ENCODE measurements around the gene TNK1.
"Not testable (repeated sequence)": the region's sequence is repeated elsewhere in the genome, so short reads cannot be mapped to it uniquely, and the experiment has no call there.

The TNK1 gene

GRCh38 chr17:7380855-7381683, at the start of gene TNK1:
Gene TNK1, plus strand, starts transcription at chr17:7381089. Its CDS starts 1,838 bp downstream, at chr17:7382927.
- DNase-seq: peak; percentile 20

GRCh38 chr17:7332111-7332510, 48.8 kb upstream of the TNK1 start:
- no peak for DNase-seq

GRCh38 chr17:7332600-7333069, 48.3 kb upstream of the TNK1 start:
- not testable (repeated sequence) for DNase-seq

- no peak for DNase-seq
Measured at GRCh38 chr17:7334938-7335538, 45.9 kb upstream of the TNK1 start.

GRCh38 chr17:7335765-7336164, 45.1 kb upstream of the TNK1 start:
- DNase-seq: not testable (repeated sequence)

GRCh38 chr17:7336240-7337175, 44.4 kb upstream of the TNK1 start, which contains the start of gene ACAP1:
Gene ACAP1, plus strand, starts transcription at chr17:7336529. Its CDS starts 206 bp downstream, at chr17:7336735.
- DNase-seq: no peak

GRCh38 chr17:7337600-7337999, 43.3 kb upstream of the TNK1 start:
- not testable (repeated sequence) for DNase-seq

- DNase-seq: no peak
Measured at GRCh38 chr17:7340179-7340578, 40.7 kb upstream of the TNK1 start.

GRCh38 chr17:7341842-7342241, 39.0 kb upstream of the TNK1 start:
- DNase-seq: no peak

GRCh38 chr17:7343250-7343649, 37.6 kb upstream of the TNK1 start:
- DNase-seq: no peak

- no peak for DNase-seq
Measured at GRCh38 chr17:7346761-7347614, 33.9 kb upstream of the TNK1 start.

GRCh38 chr17:7347630-7348477, 33.0 kb upstream of the TNK1 start:
- no peak for DNase-seq

- no peak for DNase-seq
Measured at GRCh38 chr17:7348478-7349242, 32.2 kb upstream of the TNK1 start.

- peak; percentile 40 for DNase-seq
Measured at GRCh38 chr17:7351665-7352502, 29.0 kb upstream of the TNK1 start, which contains the start of gene KCTD11. Gene KCTD11, plus strand, starts transcription at chr17:7352162.

GRCh38 chr17:7352503-7352889, 28.4 kb upstream of the TNK1 start:
- DNase-seq: no peak

GRCh38 chr17:7352910-7353635, 27.8 kb upstream of the TNK1 start:
- no peak for DNase-seq

- peak; percentile 52 for DNase-seq
Measured at GRCh38 chr17:7354262-7354843, 26.5 kb upstream of the TNK1 start.

GRCh38 chr17:7355053-7355452, 25.8 kb upstream of the TNK1 start, which contains the start of gene TMEM95:
Gene TMEM95, plus strand, starts transcription at chr17:7355156. Its CDS starts 49 bp downstream, at chr17:7355205.
- DNase-seq: no peak

Data from NCI-H1105 treated with DMSO at 0.1 percent for 48 hours (cell line).